HG02678 (cell line): ENCODE data around the gene NEU1.
"Not testable (repeated sequence)": the region's sequence is repeated elsewhere in the genome, so short reads cannot be mapped to it uniquely, and the experiment has no call there.

Experiments used
- ATAC-seq: cut with Tn5 transposase; IDR thresholded peaks from one replicate; pipeline ENCODE4 v1.9.1; 2021; ENCODE audit warnings: mild to moderate bottlenecking, moderate library complexity; ENCODE audit not compliant: unreplicated experiment

The NEU1 gene

GRCh38 chr6:31822036-31822821, 40.4 kb downstream of the NEU1 start:
- no peak for ATAC-seq

GRCh38 chr6:31821301-31822035, 41.2 kb downstream of the NEU1 start:
- no peak for ATAC-seq

GRCh38 chr6:31820399-31820798, 42.2 kb downstream of the NEU1 start:
- ATAC-seq: not testable (repeated sequence)

GRCh38 chr6:31819871-31820299, 42.7 kb downstream of the NEU1 start:
- ATAC-seq: no peak

- ATAC-seq: not testable (repeated sequence)
Measured at GRCh38 chr6:31817929-31818511, 44.6 kb downstream of the NEU1 start.

GRCh38 chr6:31817133-31817928, 45.3 kb downstream of the NEU1 start:
- not testable (repeated sequence) for ATAC-seq

GRCh38 chr6:31815025-31815838, 47.4 kb downstream of the NEU1 start, which contains the start of the genes HSPA1A and HSPA1L:
TSS of gene HSPA1A (plus strand) at chr6:31815543. CDS start at chr6:31815757, 214 bp downstream.
TSS of gene HSPA1L (minus strand) at chr6:31815283. CDS start at chr6:31811972, 3,311 bp downstream.
- ATAC-seq: peak; percentile 56

- ATAC-seq: no peak
Measured at GRCh38 chr6:31814677-31815024, 48.0 kb downstream of the NEU1 start.

- no peak for ATAC-seq
Measured at GRCh38 chr6:31813465-31813849, 49.2 kb downstream of the NEU1 start.

- ATAC-seq: no peak
Measured at GRCh38 chr6:31811645-31812044, 51.0 kb downstream of the NEU1 start.

- ATAC-seq: not testable (repeated sequence)
Measured at GRCh38 chr6:31808599-31808998, 54.0 kb downstream of the NEU1 start.
